DOHH2 (cell line): Measurements from ENCODE around the gene CWC27.
"Not testable (repeated sequence)": the region's sequence is repeated elsewhere in the genome, so short reads cannot be mapped to it uniquely, and the experiment has no call there.

Experiments
- H3F3A ChIP-seq: fragments of 200-600 bp; sonication (generic), shearing (Covaris generic); 2 replicates; pipeline ENCODE4 v1.6.0; 2016; ENCODE audit warnings: antibody characterized with exemption, mild to moderate bottlenecking; ENCODE audit not compliant: control insufficient read depth, insufficient read depth
- H3K27ac ChIP-seq: fragments of 200-600 bp; sonication (generic); 2 replicates; pipeline ENCODE4 v1.5.1; 2014; ENCODE audit warnings: low read depth, mild to moderate bottlenecking, low read length, moderate library complexity
- H3K27me3 ChIP-seq: fragments of 200-600 bp; sonication (generic); 2 replicates; pipeline ENCODE4 v1.6.1; 2014; ENCODE audit warnings: mild to moderate bottlenecking, low read length, mixed read lengths; ENCODE audit not compliant: control insufficient read depth
- H3K36me3 ChIP-seq: fragments of 200-600 bp; sonication (generic); 2 replicates; pipeline ENCODE4 v1.6.1; 2014; ENCODE audit warnings: mild to moderate bottlenecking, low read length, moderate library complexity, mixed read lengths; ENCODE audit not compliant: control insufficient read depth
- H3K4me1 ChIP-seq: fragments of 200-600 bp; sonication (generic); 2 replicates; pipeline ENCODE4 v1.6.1; 2014; ENCODE audit warnings: mild to moderate bottlenecking, low read length, mixed read lengths; ENCODE audit not compliant: control insufficient read depth
- H3K4me2 ChIP-seq: fragments of 200-600 bp; sonication (generic); 2 replicates; pipeline ENCODE4 v1.6.0; 2014; ENCODE audit warnings: mild to moderate bottlenecking, low read length, moderate library complexity
- H3K4me3 ChIP-seq: fragments of 200-600 bp; sonication (generic); 2 replicates; pipeline ENCODE4 v1.5.1; 2014; ENCODE audit warnings: mild to moderate bottlenecking, low read length, mixed read lengths
- H3K79me2 ChIP-seq: fragments of 200-600 bp; sonication (generic); 2 replicates; pipeline ENCODE4 v1.6.1; 2014; ENCODE audit warnings: mild to moderate bottlenecking, low read length, mixed read lengths; ENCODE audit not compliant: control insufficient read depth
- H3K9me2 ChIP-seq: fragments of 200-600 bp; sonication (generic); replicated peaks from 2 replicates; pipeline ENCODE4 v1.6.1; 2014; ENCODE audit warnings: mild to moderate bottlenecking, low read length, mixed read lengths; ENCODE audit not compliant: control insufficient read depth
- H3K9me3 ChIP-seq: fragments of 200-600 bp; sonication (generic); 2 replicates; pipeline ENCODE4 v1.6.1; 2014; ENCODE audit warnings: antibody characterized with exemption, low read length, mixed read lengths; ENCODE audit not compliant: control insufficient read depth, insufficient read depth
- H4K20me1 ChIP-seq: fragments of 200-600 bp; sonication (generic); 2 replicates; pipeline ENCODE4 v1.6.0; 2014; ENCODE audit warnings: low read depth, mild to moderate bottlenecking, antibody characterized with exemption, low read length, moderate library complexity; ENCODE audit not compliant: control insufficient read depth, insufficient read depth
- CTCF ChIP-seq: fragments of 200-600 bp; sonication (generic); IDR thresholded peaks from one replicate; pipeline ENCODE4 v1.5.1; 2014; ENCODE audit warnings: antibody characterized with exemption, mild to moderate bottlenecking, low read depth, low read length; ENCODE audit not compliant: poor library complexity, severe bottlenecking
- EZH2phosphoT487 ChIP-seq: fragments of 200-600 bp; sonication (generic); IDR thresholded peaks from 2 replicates; pipeline ENCODE4 v1.6.1; 2017; ENCODE audit warnings: borderline replicate concordance, mild to moderate bottlenecking, antibody characterized with exemption, low read length, moderate library complexity, mixed read lengths

The CWC27 gene

DNA sequence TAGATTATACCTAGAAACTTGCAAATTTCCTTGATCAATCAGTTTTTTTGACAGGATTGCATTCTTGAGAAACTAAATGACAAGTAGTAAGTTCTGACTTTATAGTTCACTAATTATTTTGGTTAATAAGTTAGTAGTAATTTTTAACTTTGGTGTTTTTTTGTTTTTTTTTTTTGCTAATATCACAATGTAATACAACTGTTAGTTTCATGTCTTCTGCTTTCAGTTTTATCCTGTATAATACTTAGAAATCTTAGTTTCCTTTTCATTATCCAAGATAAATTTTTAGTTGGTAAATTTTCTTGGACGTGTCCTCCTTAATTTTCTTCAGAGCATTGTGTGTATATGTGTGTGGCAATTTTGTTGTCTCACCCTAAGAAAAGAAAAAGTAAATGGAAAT lies 57.8 kb downstream of the CWC27 start:
- TF ChIP-seq EZH2phosphoT487 = no peak
- no peak for TF ChIP-seq CTCF
- Histone ChIP-seq H3K4me2 (no peak overlapping the region), H3F3A (no peaks in the 10 kb centered on the region), H3K4me3 (no peak overlapping the region), H3K9me2 (no peaks in the 10 kb centered on the region), H3K27me3 (no peaks in the 10 kb centered on the region), H3K4me1 (peaks cover 6% of the 10 kb centered on the region), H3K79me2 (no peaks in the 10 kb centered on the region), H3K27ac (no peak overlapping the region), H3K9me3 (no peaks in the 10 kb centered on the region), H4K20me1 (no peaks in the 10 kb centered on the region), H3K36me3 (no peaks in the 10 kb centered on the region)

GRCh38 chr5:64827703-64828102 lies 59.0 kb downstream of the CWC27 start:
- Histone ChIP-seq H3K27me3 (no peaks in the 10 kb centered on the region), H3K4me3 (no peak overlapping the region), H4K20me1 (no peaks in the 10 kb centered on the region), H3K9me3 (no peaks in the 10 kb centered on the region), H3K4me1 (no peaks in the 10 kb centered on the region), H3K9me2 (no peaks in the 10 kb centered on the region), H3F3A (no peaks in the 10 kb centered on the region), H3K4me2 (no peak overlapping the region), H3K27ac (no peak overlapping the region), H3K36me3 (no peaks in the 10 kb centered on the region), H3K79me2 (no peaks in the 10 kb centered on the region)
- TF ChIP-seq CTCF = no peak
- TF ChIP-seq EZH2phosphoT487 = no peak

DNA sequence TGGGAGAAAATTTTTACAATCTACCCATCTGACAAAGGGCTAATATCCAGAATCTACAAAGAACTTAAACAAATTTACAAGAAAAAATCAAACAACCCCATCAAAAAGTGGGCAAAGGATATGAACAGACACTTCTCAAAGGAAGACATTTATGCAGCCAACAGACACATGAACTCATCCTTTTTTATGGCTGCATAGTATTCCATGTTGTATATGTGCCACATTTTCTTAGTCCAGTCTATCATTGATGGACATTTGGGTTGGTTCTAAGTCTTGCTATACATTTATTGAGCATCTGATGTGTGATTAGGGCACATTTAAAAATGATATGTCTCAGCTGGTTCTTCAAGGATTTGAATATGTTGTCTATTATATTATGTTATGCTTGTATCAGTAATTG lies 61.9 kb downstream of the CWC27 start:
- H3K27me3 ChIP-seq, H4K20me1 ChIP-seq, H3K4me1 ChIP-seq, H3F3A ChIP-seq, H3K27ac ChIP-seq, H3K9me3 ChIP-seq, H3K79me2 ChIP-seq, H3K9me2 ChIP-seq, H3K36me3 ChIP-seq, H3K4me2 ChIP-seq, H3K4me3 ChIP-seq: not testable (repeated sequence)

DNA sequence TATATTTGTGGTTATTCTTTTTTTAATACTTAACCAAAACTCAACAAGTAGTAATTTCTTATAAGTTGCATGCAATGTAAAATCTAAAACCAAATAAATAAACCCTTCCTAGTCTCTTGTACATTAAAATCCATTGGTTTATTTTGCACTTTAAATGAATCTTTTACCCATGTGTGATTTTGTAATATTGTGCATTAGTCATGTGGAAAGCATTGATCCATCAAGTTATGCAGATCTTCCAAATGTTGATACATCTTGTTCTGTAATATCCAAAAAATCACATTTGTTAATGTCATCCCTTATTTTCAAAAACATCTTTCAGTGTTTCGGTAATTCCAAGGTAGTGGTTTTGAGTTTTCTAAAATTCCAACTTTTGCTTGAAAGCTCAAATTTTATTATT lies 63.3 kb downstream of the CWC27 start:
- no peak overlapping the region for H3K27ac ChIP-seq
- H3K4me1 ChIP-seq = no peaks in the 10 kb centered on the region
- TF ChIP-seq CTCF (no peak), EZH2phosphoT487 (no peak)
- no peaks in the 10 kb centered on the region for H3K36me3 ChIP-seq
- H3K9me2 ChIP-seq = no peaks in the 10 kb centered on the region
- no peak overlapping the region for H3K4me3 ChIP-seq
- H3K9me3 ChIP-seq = no peaks in the 10 kb centered on the region
- H3K4me2 ChIP-seq = no peak overlapping the region
- H4K20me1 ChIP-seq = no peaks in the 10 kb centered on the region
- no peaks in the 10 kb centered on the region for H3F3A ChIP-seq
- H3K79me2 ChIP-seq = no peaks in the 10 kb centered on the region
- H3K27me3 ChIP-seq = no peaks in the 10 kb centered on the region
